Brain microvascular endothelial cell (primary cell): Measurements from ENCODE around the gene HOXB8.

Source experiments
- DNase-seq: peaks from one replicate; pipeline ENCODE4 v3.0.0-alpha.2; 2020
- H3K27ac ChIP-seq: fragments of 250-450 bp; sonication (Bioruptor Pico); 2 replicates; pipeline ENCODE4 v1.5.1; 2020; ENCODE audit warnings: mild to moderate bottlenecking, moderate library complexity
- H3K27me3 ChIP-seq: fragments of 250-450 bp; sonication (Bioruptor Pico); replicated peaks from 2 replicates; pipeline ENCODE4 v1.5.1; 2020; ENCODE audit warnings: mild to moderate bottlenecking
- H3K36me3 ChIP-seq: fragments of 250-450 bp; sonication (Bioruptor Pico); replicated peaks from 2 replicates; pipeline ENCODE4 v1.5.1; 2020; ENCODE audit warnings: mild to moderate bottlenecking
- H3K4me3 ChIP-seq: 2 replicates; pipeline ENCODE4 v1.5.1; 2011; ENCODE audit warnings: low read depth, mild to moderate bottlenecking, control low read depth, low read length, moderate library complexity
- CTCF ChIP-seq: IDR thresholded peaks from 2 replicates; pipeline ENCODE4 v1.5.1; 2011; ENCODE audit warnings: low read depth, mild to moderate bottlenecking, moderate library complexity, low read length, control low read depth, inconsistent platforms; ENCODE audit errors: missing control alignments
- in situ Hi-C: cut with HindIII; loops from 2 replicates; pipeline ENCODE4 v1.10.0; 2017; ENCODE audit warnings: low sequenced_read_pairs, low pct_ligation_motif_present

The HOXB8 gene

GRCh38 chr17:48611681-48612455 is 3.2 kb downstream of the HOXB8 start:
- H3K27ac ChIP-seq = no peak overlapping the region
- in situ Hi-C loops = no loop called here
- H3K27me3 ChIP-seq = peaks cover 84% of the 10 kb centered on the region
- H3K4me3 ChIP-seq = peak overlapping the region; percentile 3
- DNase-seq = no peak
- no peaks in the 10 kb centered on the region for H3K36me3 ChIP-seq
- TF ChIP-seq CTCF = no peak

- DNase-seq = no peak
- Histone ChIP-seq H3K36me3 (no peaks in the 10 kb centered on the region), H3K27ac (no peak overlapping the region), H3K4me3 (peak overlapping the region; percentile 42), H3K27me3 (peaks cover 84% of the 10 kb centered on the region)
- in situ Hi-C loops = no loop called here
- no peak for TF ChIP-seq CTCF
These were observed 3.9 kb downstream of the HOXB8 start for GRCh38 chr17:48611213-48611612.

GRCh38 chr17:48610282-48611211 is 4.5 kb downstream of the HOXB8 start, which contains the start of gene HOXB7:
Gene HOXB7 (minus strand): TSS chr17:48611017. CDS start chr17:48610918, 99 bp downstream.
- in situ Hi-C loops = no loop called here
- DNase-seq = no peak
- TF ChIP-seq CTCF = no peak
- H3K4me3 ChIP-seq = peak within 1 kb of the TSS; percentile 42
- H3K27ac ChIP-seq = no peak within 1 kb of the TSS
- no peaks in the 10 kb centered on the region for H3K36me3 ChIP-seq
- peaks cover 84% of the 10 kb centered on the region for H3K27me3 ChIP-seq

GRCh38 chr17:48609759-48610281 is 5.3 kb downstream of the HOXB8 start:
- Histone ChIP-seq H3K4me3 (peak overlapping the region; percentile 42), H3K27me3 (peaks cover 88% of the 10 kb centered on the region), H3K36me3 (no peaks in the 10 kb centered on the region), H3K27ac (no peak overlapping the region)
- in situ Hi-C loops = no loop called here
- no peak for TF ChIP-seq CTCF
- no peak for DNase-seq

GRCh38 chr17:48609033-48609432 is 6.1 kb downstream of the HOXB8 start:
- H3K27me3 ChIP-seq = peaks cover 91% of the 10 kb centered on the region
- no peak for TF ChIP-seq CTCF
- in situ Hi-C loops = no loop called here

More at GRCh38 chr17:48609033-48609432, 6.1 kb downstream of the HOXB8 start:
- DNase-seq = no peak
- Histone ChIP-seq H3K4me3 (no peak overlapping the region), H3K27ac (no peak overlapping the region), H3K36me3 (no peaks in the 10 kb centered on the region)
